Measurements from ENCODE around the gene SH3PXD2B. TPM values are rescaled to one million over a fixed set of nuclear protein-coding genes. Genes with fewer than 3 reads are reported as not detected.

SH3PXD2B gene
- total and polyA plus RNA-seq, 10 of the 15 experiments (the other 5 are each of a cell fraction or from before 2014, with no cell fraction given): 0.05 to 1.6 (median 0.57) TPM

- Histone ChIP-seq H3K4me3 (no peak overlapping the region), H3K4me1 (ENCODE audit: control insufficient read depth, insufficient read depth, low read length) (no peaks in the 10 kb centered on the region), H3K4me2 (ENCODE audit: control insufficient read depth, insufficient read depth) (no peak overlapping the region), H3K79me2 (ENCODE audit: control insufficient read depth, insufficient read depth, low read length) (no peaks in the 10 kb centered on the region), H3K27me3 (replicated peaks in 1 of 2; ENCODE audit: control insufficient read depth in 2 of 2, insufficient read depth in 2 of 2, low read length in 1 of 2) (peaks cover 0 to 7% of the 10 kb centered on the region in 2 experiments; a peak in 2 of 4 replicates), H3K9me3 (replicated peaks; ENCODE audit: control insufficient read depth, insufficient read depth, low read length) (no peaks in the 10 kb centered on the region; the same call in 2 of the 3 replicates), H3K27ac (ENCODE audit: control insufficient read depth, insufficient read depth) (no peak overlapping the region), H4K20me1 (ENCODE audit: control insufficient read depth, insufficient read depth) (no peaks in the 10 kb centered on the region), H3K36me3 (ENCODE audit: control insufficient read depth in 2 of 2, insufficient read depth in 2 of 2, low read length in 1 of 2) (no peaks in the 10 kb centered on the region), H3K9ac (ENCODE audit: control insufficient read depth, insufficient read depth, low read length) (no peak overlapping the region), H2AFZ (ENCODE audit: control insufficient read depth, low read depth, low read length) (no peak overlapping the region)
- no peak for TF ChIP-seq E2F8 (IDR thresholded peaks at IDR 0.05; ENCODE audit: low read depth, partially characterized antibody)
- TF ChIP-seq MTA2 (IDR thresholded peaks at IDR 0.05; ENCODE audit: low read depth): no peak
- TF ChIP-seq CHD1 (IDR thresholded peaks at IDR 0.05; ENCODE audit: low read depth, low read length): no peak
- no peak for TF ChIP-seq CBX3 (IDR thresholded peaks at IDR 0.05; ENCODE audit: borderline replicate concordance, low read depth)
- no peak for TF ChIP-seq IKZF1 (conservative IDR thresholded peaks at IDR 0.05)
- TF ChIP-seq POLR2AphosphoS2 (IDR thresholded peaks at IDR 0.05; ENCODE audit: low read depth, low read length): no peak
- TF ChIP-seq EP300 (IDR thresholded peaks at IDR 0.05; ENCODE audit: borderline replicate concordance in 1 of 2, control insufficient read depth in 1 of 2, low read depth in 2 of 2, low read length in 2 of 2): no peak
- FAIRE-seq (no peak), DNase-seq (ENCODE audit: low read depth, low spot score) (no peak), ATAC-seq (no peak)
- BruUV-seq (replicated peaks): no TSS peak
- ChIA-PET RAD21 (ENCODE audit: unreplicated experiment) (no interaction called here), POLR2A (no interaction called here), SMC1A (ENCODE audit: uncharacterized antibody, unreplicated experiment) (no interaction called here), CTCF (no interaction called here)
- intact Hi-C loops (cut with micrococcal nuclease; ENCODE audit: unreplicated experiment) (no loop called here), in situ Hi-C loops (cut with MboI) (no loop called here)
- 38% methylated on average over 14 of the region's 14 CpGs for WGBS (ENCODE audit: insufficient coverage, insufficient replicate concordance, low lambda C conversion rate, missing lambda C conversion rate)
Measured at GRCh38 chr5:172492097-172492840, 37.9 kb upstream of the SH3PXD2B start.

Measured in GM12878 (cell line).